Endothelial cell of umbilical vein (primary cell): ENCODE data around the gene TBC1D17. TPM values are rescaled to one million over a fixed set of nuclear protein-coding genes. Genes with fewer than 3 reads are reported as not detected.
A peak's percentile ranks its signal among the peaks of the same experiment; 100 is the strongest.

ENCODE experiments used
- BruUV-seq: library from RNA; stranded (reverse); fragments of 400-500 nt; replicated peaks from 2 replicates; lab custom pipeline; 2021; lab: Mats Ljungman, UMichigan
- CTCF ChIA-PET: fragments of 300-600, 350-600 bp; sonication (Branson Sonifier 250); formaldehyde crosslinking; loops from one replicate; lab custom pipeline; 2021; ENCODE audit warnings: antibody characterized with exemption, inconsistent platforms; lab: Charles Lee
- POLR2A ChIA-PET: fragments of 300-600, 350-600 bp; sonication (Branson Sonifier 250); formaldehyde crosslinking; loops from one replicate; lab custom pipeline; 2021; ENCODE audit warnings: antibody characterized with exemption, inconsistent platforms; lab: Charles Lee
- DNase-seq: peaks from one replicate; pipeline ENCODE4 v3.0.0-alpha.2; 2011; ENCODE audit warnings: low read depth, low spot score
- FAIRE-seq: peaks from 2 replicates; lab custom pipeline; 2011; peaks lifted over from hg19 to GRCh38; lab: Jason Lieb, UNC
- H2AFZ ChIP-seq: 2 replicates; pipeline ENCODE4 v1.6.0; 2012; ENCODE audit warnings: low read depth, low read length, control low read depth, inconsistent platforms
- H3K27ac ChIP-seq: 2 replicates; pipeline ENCODE4 v1.5.1; 2011; ENCODE audit warnings: low read depth, mild to moderate bottlenecking, control low read depth, low read length, moderate library complexity; ENCODE audit not compliant: insufficient read depth
- H3K27me3 ChIP-seq, 2 experiments: 2 replicates each; pipeline versions ENCODE4 v1.6.0 to v1.6.1; 2011; ENCODE audit warnings: low read length in 2 of 2, mixed read lengths in 1 of 2; ENCODE audit not compliant: control insufficient read depth in 2 of 2, insufficient read depth in 2 of 2
- H3K36me3 ChIP-seq, 2 experiments: 2 replicates in 1 of 2; 3 replicates in 1 of 2; pipeline ENCODE4 v1.5.1; 2011; ENCODE audit warnings: low read length in 2 of 2, mild to moderate bottlenecking in 1 of 2, moderate library complexity in 1 of 2; ENCODE audit not compliant: control insufficient read depth in 2 of 2, insufficient read depth in 2 of 2; ENCODE audit errors: extremely low read depth in 1 of 2
- H3K4me1 ChIP-seq: 3 replicates; pipeline ENCODE4 v1.5.1; 2011; ENCODE audit warnings: mild to moderate bottlenecking, low read length; ENCODE audit not compliant: control insufficient read depth, insufficient read depth; ENCODE audit errors: extremely low read depth
- H3K4me2 ChIP-seq: 2 replicates; pipeline ENCODE4 v1.6.1; 2011; ENCODE audit warnings: low read length, control low read depth, mixed read lengths; ENCODE audit not compliant: insufficient read depth
- H3K4me3 ChIP-seq, 3 experiments: fragments of 200-600 bp in 1 of 3; sonication (generic), shearing (Covaris generic) in 1 of 3; replicated peaks in 1 of 3; 2 replicates each; pipeline ENCODE4 v1.5.1; 2011 to 2016; ENCODE audit warnings: control low read depth in 3 of 3, low read length in 3 of 3, mild to moderate bottlenecking in 2 of 3, inconsistent platforms in 1 of 3, low read depth in 1 of 3, moderate library complexity in 1 of 3; ENCODE audit not compliant: insufficient read depth in 1 of 3
- H3K79me2 ChIP-seq: 2 replicates; pipeline ENCODE4 v1.6.0; 2012; ENCODE audit warnings: low read length, inconsistent platforms; ENCODE audit not compliant: control insufficient read depth, insufficient read depth
- H3K9ac ChIP-seq: replicated peaks from 2 replicates; pipeline ENCODE3; 2011; ENCODE audit warnings: low read length, control low read depth; ENCODE audit not compliant: insufficient read depth; ENCODE audit errors: extremely low read depth
- H3K9me1 ChIP-seq: replicated peaks from 3 replicates; pipeline ENCODE4 v1.6.0; 2011; ENCODE audit warnings: mild to moderate bottlenecking, low read length; ENCODE audit not compliant: control insufficient read depth, insufficient read depth; ENCODE audit errors: extremely low read depth
- H3K9me3 ChIP-seq: replicated peaks from 2 replicates; pipeline ENCODE4 v1.5.1; 2012; ENCODE audit warnings: low read length, inconsistent platforms; ENCODE audit not compliant: control insufficient read depth, insufficient read depth
- H4K20me1 ChIP-seq: replicated peaks from 2 replicates; pipeline ENCODE3; 2011; ENCODE audit warnings: mild to moderate bottlenecking, low read length; ENCODE audit not compliant: control insufficient read depth, insufficient read depth; ENCODE audit errors: extremely low read depth
- CTCF ChIP-seq, 2 donors: IDR thresholded peaks; 1 replicate in 1 of 2; 2 replicates in 1 of 2; pipeline ENCODE4 v1.5.1; 2011; ENCODE audit warnings: low read length in 2 of 2, mild to moderate bottlenecking in 2 of 2, moderate library complexity in 2 of 2, control low read depth in 1 of 2, inconsistent platforms in 1 of 2, low read depth in 1 of 2; ENCODE audit not compliant: insufficient read depth in 1 of 2; ENCODE audit errors: extremely low read depth in 1 of 2
- EZH2 ChIP-seq: IDR thresholded peaks from 2 replicates; pipeline ENCODE4 v1.6.1; 2012; ENCODE audit warnings: borderline replicate concordance, low read depth, mild to moderate bottlenecking, moderate library complexity, low read length, inconsistent platforms; ENCODE audit not compliant: severe bottlenecking
- FOS ChIP-seq: IDR thresholded peaks from 2 replicates; pipeline ENCODE4 v1.6.1; 2011; ENCODE audit warnings: mild to moderate bottlenecking, low read length, moderate library complexity, borderline replicate concordance; ENCODE audit not compliant: insufficient read depth
- GATA2 ChIP-seq: IDR thresholded peaks from 2 replicates; pipeline ENCODE4 v1.7.0; 2011; ENCODE audit warnings: low read depth, mild to moderate bottlenecking, moderate library complexity, mixed read lengths, low read length; ENCODE audit not compliant: insufficient read length, insufficient read depth
- JUN ChIP-seq: IDR thresholded peaks from 2 replicates; pipeline ENCODE4 v1.6.1; 2011; ENCODE audit warnings: borderline replicate concordance, low read depth; ENCODE audit not compliant: insufficient read length, insufficient read depth
- MAX ChIP-seq: IDR thresholded peaks from 2 replicates; pipeline ENCODE4 v1.6.1; 2011; ENCODE audit not compliant: insufficient read depth, insufficient read length
- MYC ChIP-seq: IDR thresholded peaks from one replicate; pipeline ENCODE4 v1.6.1; 2011; ENCODE audit warnings: mild to moderate bottlenecking, low read depth, low read length
- POLR2A ChIP-seq: IDR thresholded peaks from 2 replicates; pipeline ENCODE4 v1.6.1; 2012; ENCODE audit warnings: low read depth, mild to moderate bottlenecking, control low read depth, low read length
- POLR2AphosphoS5 ChIP-seq: IDR thresholded peaks from 2 replicates; pipeline ENCODE4 v1.6.1; 2012; ENCODE audit warnings: low read depth, mild to moderate bottlenecking, control low read depth, low read length, moderate library complexity; ENCODE audit not compliant: insufficient read depth
- dilution Hi-C: fragments of 300-500 bp; cut with MboI; formaldehyde crosslinking; loops from one replicate; pipeline ENCODE4 v1.15.0; 2019; ENCODE audit warnings: low sequenced_read_pairs; ENCODE audit not compliant: extremely low pct_ligation_motif_present
- intact Hi-C: fragments of 100-400 bp; cut with micrococcal nuclease; formaldehyde crosslinking; loops from one replicate; pipeline ENCODE4 v1.10.0; 2022
- polyA plus RNA-seq, 4 experiments: library from polyadenylated mRNA; depleted of rRNA in 3 of 4; stranded (reverse) in 3 of 4; unstranded in 1 of 4; fragments of >200 nt; gene quantifications; 2 replicates each; pipeline versions ENCODE4 v1.2.1 to v1.2.3, GENCODE V29; 2011 to 2012; ENCODE audit warnings: missing spikeins in 1 of 4
- total RNA-seq: library from RNA; stranded (reverse); gene quantifications from 2 replicates; pipeline ENCODE4 v1.2.3, GENCODE V29; 2021

The TBC1D17 gene
- total and polyA plus RNA-seq, 2 donors (not counting 3 experiments of a cell fraction or from before 2014, with no cell fraction given) = 34.2 to 39.3 TPM

GRCh38 chr19:49890349-49891311, 13.1 kb downstream of the TBC1D17 start:
- H3K27ac ChIP-seq = no peak overlapping the region
- FAIRE-seq (no peak), DNase-seq (no peak)
- no peaks in the 10 kb centered on the region for H3K9me3 ChIP-seq
- H3K36me3 ChIP-seq = no peaks in the 10 kb centered on the region
- no peaks in the 10 kb centered on the region for H4K20me1 ChIP-seq
- no peaks in the 10 kb centered on the region for H3K9me1 ChIP-seq
- H2AFZ ChIP-seq = peak overlapping the region; percentile 77
- H3K4me1 ChIP-seq = peaks cover 3% of the 10 kb centered on the region
- H3K79me2 ChIP-seq = no peaks in the 10 kb centered on the region
- BruUV-seq = no TSS peak
- POLR2A ChIA-PET = interaction anchor here (0.8 kb wide), 1 partner anchor 39 kb away, joined by 3 read pairs; no protein-coding TSS in a partner anchor
- CTCF ChIA-PET = interaction anchor here (0.7 to 1.0 kb wide), 3 partner anchors 9 to 140 kb away, joined by 3 read pairs; partner anchors contain the start of gene ATF5
- no peaks in the 10 kb centered on the region for H3K27me3 ChIP-seq
- TF ChIP-seq MYC (no peak), POLR2AphosphoS5 (no peak), CTCF (IDR thresholded peaks at IDR 0.05; ENCODE audit: extremely low read depth in 1 of 2, insufficient read depth in 1 of 2, low read depth in 1 of 2, low read length in 2 of 2) (no peak), POLR2A (no peak), FOS (no peak), MAX (no peak), GATA2 (no peak), EZH2 (no peak), JUN (no peak)
- dilution Hi-C loops (no loop called here), intact Hi-C loops (loop anchor here (1.0 kb wide), 2 partner anchors 12 to 40 kb away; no protein-coding TSS in a partner anchor)
- H3K4me3 ChIP-seq = no peak overlapping the region
- no peak overlapping the region for H3K9ac ChIP-seq
- H3K4me2 ChIP-seq = no peak overlapping the region
